ENCODE data around the gene CDH7.

CDH7 gene

DNA sequence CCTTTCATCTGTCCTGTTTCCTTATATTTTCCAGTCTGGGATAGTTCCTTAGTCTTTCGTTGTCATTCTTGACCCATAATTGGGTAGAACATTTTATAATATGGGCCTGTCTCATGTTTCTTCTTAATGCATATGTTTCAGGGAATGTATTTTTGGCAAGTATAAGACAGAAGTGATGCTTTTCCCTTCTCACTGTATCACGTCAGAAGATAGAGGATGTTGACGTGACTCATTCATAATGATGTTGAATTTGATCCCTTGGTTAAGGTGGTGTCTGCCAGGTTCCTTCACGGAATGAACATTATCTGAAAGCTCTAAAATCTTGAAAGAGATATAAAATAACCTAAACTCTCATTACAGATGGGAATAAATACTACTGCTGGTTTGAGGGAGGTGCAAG is 18.8 kb downstream of the CDH7 start:
- Mint-ChIP-seq H3K4me3 (no peak overlapping the region), H3K27ac (no peak overlapping the region), H3K4me1 (no peaks in the 10 kb centered on the region), H3K36me3 (ENCODE audit: low read depth) (peaks cover 14% of the 10 kb centered on the region), H3K27me3 (ENCODE audit: low read depth, poor library complexity) (no peaks in the 10 kb centered on the region), H3K9me3 (no peaks in the 10 kb centered on the region)
- no peak for DNase-seq
- TF ChIP-seq, protein P1, sequence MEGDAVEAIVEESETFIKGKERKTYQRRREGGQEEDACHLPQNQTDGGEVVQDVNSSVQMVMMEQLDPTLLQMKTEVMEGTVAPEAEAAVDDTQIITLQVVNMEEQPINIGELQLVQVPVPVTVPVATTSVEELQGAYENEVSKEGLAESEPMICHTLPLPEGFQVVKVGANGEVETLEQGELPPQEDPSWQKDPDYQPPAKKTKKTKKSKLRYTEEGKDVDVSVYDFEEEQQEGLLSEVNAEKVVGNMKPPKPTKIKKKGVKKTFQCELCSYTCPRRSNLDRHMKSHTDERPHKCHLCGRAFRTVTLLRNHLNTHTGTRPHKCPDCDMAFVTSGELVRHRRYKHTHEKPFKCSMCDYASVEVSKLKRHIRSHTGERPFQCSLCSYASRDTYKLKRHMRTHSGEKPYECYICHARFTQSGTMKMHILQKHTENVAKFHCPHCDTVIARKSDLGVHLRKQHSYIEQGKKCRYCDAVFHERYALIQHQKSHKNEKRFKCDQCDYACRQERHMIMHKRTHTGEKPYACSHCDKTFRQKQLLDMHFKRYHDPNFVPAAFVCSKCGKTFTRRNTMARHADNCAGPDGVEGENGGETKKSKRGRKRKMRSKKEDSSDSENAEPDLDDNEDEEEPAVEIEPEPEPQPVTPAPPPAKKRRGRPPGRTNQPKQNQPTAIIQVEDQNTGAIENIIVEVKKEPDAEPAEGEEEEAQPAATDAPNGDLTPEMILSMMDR (IDR thresholded peaks at IDR 0.05), result no peak

DNA sequence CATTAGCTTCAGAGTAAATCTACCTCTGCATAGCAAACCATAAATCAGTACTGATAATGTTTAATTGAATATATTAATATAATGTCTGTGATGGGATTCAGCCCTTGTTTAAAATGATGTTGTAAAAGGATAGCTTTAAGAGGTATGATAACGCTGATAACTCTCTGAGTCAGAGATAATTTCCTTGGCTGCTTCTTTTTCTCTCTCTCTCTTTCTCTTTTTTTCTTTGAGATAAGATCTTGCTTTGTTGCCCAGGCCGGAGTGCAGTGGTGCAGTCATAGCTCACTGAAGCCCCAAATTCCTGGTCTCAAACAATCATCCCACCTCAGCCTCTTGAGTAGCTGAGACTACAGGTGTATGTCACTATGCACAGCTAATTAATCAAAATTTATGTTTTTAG is 35.7 kb downstream of the CDH7 start:
- no peaks in the 10 kb centered on the region for H3K4me1 Mint-ChIP-seq
- no peak overlapping the region for H3K27ac Mint-ChIP-seq
- H3K36me3 Mint-ChIP-seq (ENCODE audit: low read depth), result peaks cover 16% of the 10 kb centered on the region
- TF ChIP-seq, protein P1 (IDR thresholded peaks at IDR 0.05), result no peak
- H3K9me3 Mint-ChIP-seq, result no peaks in the 10 kb centered on the region
- H3K4me3 Mint-ChIP-seq, result no peak overlapping the region
- H3K27me3 Mint-ChIP-seq (ENCODE audit: low read depth, poor library complexity), result no peaks in the 10 kb centered on the region
- DNase-seq, result no peak

DNA sequence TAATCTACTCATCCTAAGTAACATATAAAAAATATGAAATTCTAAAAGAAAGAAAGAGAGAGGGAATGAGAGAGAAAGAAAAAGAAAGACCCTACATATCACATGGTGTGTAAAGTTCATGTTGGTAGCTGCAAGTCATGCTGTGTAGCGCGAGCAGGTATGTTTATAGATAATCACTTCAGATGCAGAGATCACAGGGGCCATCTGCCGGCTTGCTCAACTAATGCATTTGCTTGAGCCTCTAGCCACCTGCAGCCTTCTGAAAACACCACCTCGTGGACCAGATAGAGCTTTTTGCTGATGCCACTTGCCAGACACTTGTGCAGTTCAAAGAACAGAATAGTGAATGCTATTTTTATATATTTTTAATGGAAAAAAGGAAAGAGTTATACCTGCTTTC is 37.6 kb downstream of the CDH7 start:
- H3K4me1 Mint-ChIP-seq, result peaks cover 5% of the 10 kb centered on the region
- no peaks in the 10 kb centered on the region for H3K27me3 Mint-ChIP-seq (ENCODE audit: low read depth, poor library complexity)
- no peak overlapping the region for H3K27ac Mint-ChIP-seq
- no peak for DNase-seq
- H3K4me3 Mint-ChIP-seq, result no peak overlapping the region
- no peaks in the 10 kb centered on the region for H3K9me3 Mint-ChIP-seq
- H3K36me3 Mint-ChIP-seq (ENCODE audit: low read depth), result peaks cover 10% of the 10 kb centered on the region
- TF ChIP-seq, protein P1 (IDR thresholded peaks at IDR 0.05), result no peak

DNA sequence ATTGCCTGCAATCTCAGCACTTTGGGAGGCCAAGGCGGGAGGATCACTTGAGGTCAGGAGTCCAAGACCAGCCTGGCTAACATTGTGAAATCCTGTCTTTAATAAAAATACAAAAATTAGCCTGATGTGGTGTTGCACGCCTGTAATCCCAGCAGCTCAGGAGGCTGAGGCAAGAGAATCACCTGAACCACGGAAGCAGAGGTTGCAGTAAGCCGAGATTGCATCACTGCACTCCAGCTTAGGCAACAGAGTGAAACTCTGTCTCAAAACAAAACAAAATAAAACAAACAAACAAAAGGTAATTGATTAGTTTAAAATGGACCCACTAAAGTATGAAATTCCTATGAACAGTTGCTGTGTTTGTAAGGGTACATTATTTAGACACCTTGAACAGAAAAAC is 39.8 kb downstream of the CDH7 start:
- Mint-ChIP-seq H3K27me3 (ENCODE audit: low read depth, poor library complexity) (no peaks in the 10 kb centered on the region), H3K9me3 (no peaks in the 10 kb centered on the region), H3K36me3 (ENCODE audit: low read depth) (peaks cover 15% of the 10 kb centered on the region), H3K4me3 (no peak overlapping the region), H3K4me1 (peaks cover 5% of the 10 kb centered on the region), H3K27ac (peak overlapping the region; percentile 71)
- TF ChIP-seq, protein P1 (IDR thresholded peaks at IDR 0.05), result no peak
- DNase-seq, result no peak

DNA sequence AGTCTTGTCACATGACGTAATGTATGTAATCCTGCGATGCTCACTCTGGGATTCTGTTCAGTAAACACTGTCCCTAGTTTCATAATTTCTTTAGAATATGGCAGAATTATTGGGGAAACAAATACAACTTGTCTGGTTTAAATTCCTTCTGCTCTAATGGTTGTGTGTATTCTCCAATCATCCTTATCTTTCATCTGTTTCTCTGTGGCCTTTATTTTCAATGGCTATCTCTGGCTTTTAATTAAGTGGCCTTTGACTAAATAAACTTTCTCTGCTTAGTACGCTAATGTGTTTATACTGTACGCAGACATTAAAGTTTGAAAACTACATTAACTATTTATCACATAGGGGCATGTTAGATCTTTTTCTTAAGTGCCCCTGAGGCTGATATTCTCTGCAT is 40.9 kb downstream of the CDH7 start:
- Mint-ChIP-seq H3K4me3 (no peak overlapping the region), H3K36me3 (ENCODE audit: low read depth) (peaks cover 15% of the 10 kb centered on the region), H3K27me3 (ENCODE audit: low read depth, poor library complexity) (no peaks in the 10 kb centered on the region), H3K4me1 (peaks cover 5% of the 10 kb centered on the region), H3K9me3 (no peaks in the 10 kb centered on the region), H3K27ac (no peak overlapping the region)
- TF ChIP-seq, protein P1 (IDR thresholded peaks at IDR 0.05), result no peak
- DNase-seq, result no peak

DNA sequence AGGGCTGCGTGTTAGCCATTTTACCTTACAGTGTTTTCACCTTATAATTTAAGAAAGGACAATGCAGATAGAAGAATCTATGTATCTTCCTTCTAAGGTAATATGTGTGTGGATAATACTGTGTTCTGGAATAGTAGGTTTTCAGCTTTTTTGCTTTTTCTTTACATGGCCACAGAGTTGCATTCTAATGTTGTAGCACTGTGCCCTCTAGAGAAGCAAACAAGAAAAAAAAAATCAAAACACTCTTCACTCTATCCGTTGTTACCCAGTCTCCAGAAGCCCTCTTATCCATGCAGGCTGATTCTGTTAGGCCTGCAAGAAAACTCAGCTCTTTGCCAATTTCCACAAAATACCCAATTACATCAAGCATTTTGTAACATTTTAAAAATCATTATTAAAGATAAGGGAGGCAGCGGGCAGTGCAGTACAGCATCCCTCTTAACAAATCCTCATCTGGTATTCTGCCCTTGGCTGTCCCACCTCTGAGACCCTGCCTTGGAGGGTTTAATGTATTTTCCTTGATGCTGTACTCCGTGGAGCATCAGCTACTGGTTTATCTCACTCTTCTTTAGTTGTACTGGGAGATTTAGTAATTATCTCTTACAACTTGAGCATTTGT is 41.8 kb downstream of the CDH7 start:
- Mint-ChIP-seq H3K27ac (no peak overlapping the region), H3K4me1 (peaks cover 5% of the 10 kb centered on the region), H3K9me3 (no peaks in the 10 kb centered on the region), H3K4me3 (no peak overlapping the region), H3K27me3 (ENCODE audit: low read depth, poor library complexity) (no peaks in the 10 kb centered on the region), H3K36me3 (ENCODE audit: low read depth) (peaks cover 21% of the 10 kb centered on the region)
- TF ChIP-seq, protein P1 (IDR thresholded peaks at IDR 0.05), result no peak
- DNase-seq, result no peak
